ENCODE data around the gene FARP1.
"Not testable (repeated sequence)": the region's sequence is repeated elsewhere in the genome, so short reads cannot be mapped to it uniquely, and the experiment has no call there.

The FARP1 gene

GRCh38 chr13:98262292-98262691, 119.4 kb downstream of the FARP1 start:
- no peak for DNase-seq (ENCODE audit: low spot score)

- DNase-seq (ENCODE audit: low spot score): no peak
These were observed 120.9 kb downstream of the FARP1 start for GRCh38 chr13:98263841-98264240.

- no peak for DNase-seq (ENCODE audit: low spot score)
These were observed 122.0 kb downstream of the FARP1 start for GRCh38 chr13:98264877-98265276.

GRCh38 chr13:98265692-98266551, 123.0 kb downstream of the FARP1 start:
- DNase-seq (ENCODE audit: low spot score): no peak

- no peak for DNase-seq (ENCODE audit: low spot score)
These were observed 124.4 kb downstream of the FARP1 start for GRCh38 chr13:98267080-98267912.

GRCh38 chr13:98269386-98269785, 126.5 kb downstream of the FARP1 start:
- DNase-seq (ENCODE audit: low spot score): no peak

- no peak for DNase-seq (ENCODE audit: low spot score)
These were observed 127.9 kb downstream of the FARP1 start for GRCh38 chr13:98270819-98271218.

- DNase-seq (ENCODE audit: low spot score): not testable (repeated sequence)
These were observed 128.8 kb downstream of the FARP1 start for GRCh38 chr13:98271646-98272045.

GRCh38 chr13:98272549-98272948, 129.7 kb downstream of the FARP1 start:
- DNase-seq (ENCODE audit: low spot score): no peak

GRCh38 chr13:98273067-98273823, 130.4 kb downstream of the FARP1 start:
- DNase-seq (ENCODE audit: low spot score): no peak

GRCh38 chr13:98273824-98274742, 131.2 kb downstream of the FARP1 start:
- DNase-seq (ENCODE audit: low spot score): no peak

- DNase-seq (ENCODE audit: low spot score): no peak
These were observed 132.1 kb downstream of the FARP1 start for GRCh38 chr13:98274921-98275487.

GRCh38 chr13:98275681-98276171, 132.8 kb downstream of the FARP1 start:
- DNase-seq (ENCODE audit: low spot score): peak; percentile 73

- no peak for DNase-seq (ENCODE audit: low spot score)
These were observed 133.6 kb downstream of the FARP1 start for GRCh38 chr13:98276486-98276885.

- DNase-seq (ENCODE audit: low spot score): no peak
These were observed 135.3 kb downstream of the FARP1 start for GRCh38 chr13:98278068-98278724.

- no peak for DNase-seq (ENCODE audit: low spot score)
These were observed 136.7 kb downstream of the FARP1 start for GRCh38 chr13:98279473-98280175.

- DNase-seq (ENCODE audit: low spot score): no peak
These were observed 137.2 kb downstream of the FARP1 start for GRCh38 chr13:98280176-98280510.

GRCh38 chr13:98284679-98285078, 141.8 kb downstream of the FARP1 start:
- DNase-seq (ENCODE audit: low spot score): no peak

- peak; percentile 73 for DNase-seq (ENCODE audit: low spot score)
These were observed 142.4 kb downstream of the FARP1 start for GRCh38 chr13:98285317-98285716.
